WTC11 (cell line): ENCODE measurements around the gene INPP4A. TPM values are rescaled to one million over a fixed set of nuclear protein-coding genes. Genes with fewer than 3 reads are reported as not detected.

Experiments used
- ATAC-seq: fragments of 200-7000 bp; cut with Tn5 transposase; 2 replicates; pipeline ENCODE4 v1.10.0; 2021; ENCODE audit warnings: mild to moderate bottlenecking, moderate library complexity
- CTCF ChIA-PET: fragments of 300-600 bp; sonication (Branson Sonifier 250); formaldehyde crosslinking; loops from one replicate; lab custom pipeline; 2021; ENCODE audit warnings: antibody characterized with exemption; lab: Charles Lee
- POLR2A ChIA-PET: fragments of 350-600 bp; sonication (Branson Sonifier 250); formaldehyde crosslinking; loops from one replicate; lab custom pipeline; 2021; ENCODE audit warnings: antibody characterized with exemption; lab: Charles Lee
- DNase-seq: peaks from one replicate; pipeline ENCODE4 v3.0.0; 2021; ENCODE audit warnings: low spot score
- H3K27ac Mint-ChIP-seq: 2 replicates; pipeline ENCODE4 v1.8.0; 2021; ENCODE audit warnings: mixed read lengths
- H3K27me3 Mint-ChIP-seq: 2 replicates; pipeline ENCODE4 v1.8.0; 2021; ENCODE audit warnings: low read depth, mild to moderate bottlenecking, moderate library complexity, mixed read lengths
- H3K36me3 Mint-ChIP-seq: 2 replicates; pipeline ENCODE4 v1.8.0; 2021; ENCODE audit warnings: mixed read lengths
- H3K4me1 Mint-ChIP-seq: 2 replicates; pipeline ENCODE4 v1.8.0; 2022; ENCODE audit warnings: mixed read lengths
- H3K4me3 Mint-ChIP-seq: 2 replicates; pipeline ENCODE4 v1.8.0; 2021; ENCODE audit warnings: mild to moderate bottlenecking, moderate library complexity, mixed read lengths
- H3K9me3 Mint-ChIP-seq: 2 replicates; pipeline ENCODE4 v1.8.0; 2021; ENCODE audit warnings: mixed read lengths
- CREB1 ChIP-seq: sonication (generic); formaldehyde crosslinking; IDR thresholded peaks from 2 replicates; pipeline ENCODE4 v1.8.0; 2023; ENCODE audit warnings: mild to moderate bottlenecking, missing genetic modification reagents
- ERG ChIP-seq: fragments of 250-450 bp; sonication (Bioruptor Pico); IDR thresholded peaks from 2 replicates; pipeline ENCODE4 v1.8.0; 2021; ENCODE audit warnings: mild to moderate bottlenecking
- ETV6 ChIP-seq: sonication (generic); formaldehyde crosslinking; IDR thresholded peaks from 2 replicates; pipeline ENCODE4 v1.8.1; 2022; ENCODE audit warnings: mild to moderate bottlenecking, missing genetic modification reagents
- FOXK1 ChIP-seq: sonication (generic); formaldehyde crosslinking; IDR thresholded peaks from 2 replicates; pipeline ENCODE4 v1.8.0; 2022; ENCODE audit warnings: mild to moderate bottlenecking, moderate library complexity, missing genetic modification reagents
- FOXP1 ChIP-seq: sonication (generic); formaldehyde crosslinking; IDR thresholded peaks from 2 replicates; pipeline ENCODE4 v1.8.0; 2022; ENCODE audit warnings: missing genetic modification reagents, mild to moderate bottlenecking, moderate library complexity, borderline replicate concordance
- GABPB1 ChIP-seq: sonication (generic); formaldehyde crosslinking; IDR thresholded peaks from 2 replicates; pipeline ENCODE4 v1.8.1; 2023; ENCODE audit warnings: mild to moderate bottlenecking, missing genetic modification reagents
- OVOL2 ChIP-seq: fragments of 250-450 bp; sonication (Bioruptor Pico); IDR thresholded peaks from 2 replicates; pipeline ENCODE4 v1.9.0; 2021; ENCODE audit warnings: mild to moderate bottlenecking, borderline replicate concordance
- RELA ChIP-seq: sonication (generic); formaldehyde crosslinking; IDR thresholded peaks from 2 replicates; pipeline ENCODE4 v1.8.1; 2022; ENCODE audit warnings: missing genetic modification reagents, mild to moderate bottlenecking, borderline replicate concordance
- SMAD4 ChIP-seq: sonication (generic); formaldehyde crosslinking; IDR thresholded peaks from 2 replicates; pipeline ENCODE4 v1.8.0; 2022; ENCODE audit warnings: mild to moderate bottlenecking, missing genetic modification reagents
- SOX15 ChIP-seq: fragments of 250-450 bp; sonication (Bioruptor Pico); IDR thresholded peaks from 2 replicates; pipeline ENCODE4 v1.9.0; 2021; ENCODE audit warnings: mild to moderate bottlenecking
- TEAD1 ChIP-seq: sonication (generic); formaldehyde crosslinking; IDR thresholded peaks from 2 replicates; pipeline ENCODE4 v1.8.0; 2022; ENCODE audit warnings: mild to moderate bottlenecking, missing genetic modification reagents
- ZBTB43 ChIP-seq: sonication (generic); formaldehyde crosslinking; IDR thresholded peaks from 2 replicates; pipeline ENCODE4 v1.8.1; 2023; ENCODE audit warnings: mild to moderate bottlenecking, missing genetic modification reagents
- ZNF416 ChIP-seq: fragments of 250-450 bp; sonication (Bioruptor Pico); IDR thresholded peaks from 2 replicates; pipeline ENCODE4 v1.9.0; 2021; ENCODE audit warnings: mild to moderate bottlenecking, inconsistent platforms
- ZNF671 ChIP-seq: fragments of 250-450 bp; sonication (Bioruptor Pico); IDR thresholded peaks from 2 replicates; pipeline ENCODE4 v1.8.0; 2021; ENCODE audit warnings: mild to moderate bottlenecking
- total RNA-seq: library from RNA; stranded (reverse); gene quantifications from 3 replicates; pipeline ENCODE4 v1.2.3, GENCODE V29; 2021
- TF ChIP-seq, protein P1 (sequence below): sonication (generic); formaldehyde crosslinking; IDR thresholded peaks from 2 replicates; pipeline ENCODE4 v1.8.1; 2022; ENCODE audit warnings: mild to moderate bottlenecking, missing genetic modification reagents, moderate library complexity, borderline replicate concordance
- TF ChIP-seq, protein P2 (sequence below): sonication (generic); formaldehyde crosslinking; IDR thresholded peaks from 2 replicates; pipeline ENCODE4 v1.8.1; 2023; ENCODE audit warnings: mild to moderate bottlenecking, moderate library complexity, missing genetic modification reagents
- TF ChIP-seq, protein P3 (sequence below): sonication (generic); formaldehyde crosslinking; IDR thresholded peaks from 2 replicates; pipeline ENCODE4 v1.8.0; 2023; ENCODE audit warnings: missing genetic modification reagents, mild to moderate bottlenecking, borderline replicate concordance
- TF ChIP-seq, protein P4 (sequence below): fragments of 200-600 bp; IDR thresholded peaks from 2 replicates; pipeline ENCODE4 v1.8.0; 2022; ENCODE audit warnings: antibody characterized with exemption
- TF ChIP-seq, protein P5 (sequence below): sonication (generic); formaldehyde crosslinking; IDR thresholded peaks from 2 replicates; pipeline ENCODE4 v1.8.1; 2022; ENCODE audit warnings: low read depth, mild to moderate bottlenecking, moderate library complexity, missing genetic modification reagents, borderline replicate concordance

Gene INPP4A
- total RNA-seq, 1 experiment from 2014 or later = 38.3 TPM

GRCh38 chr2:98554116-98554861, 109.6 kb downstream of the INPP4A start:
- CTCF ChIA-PET = no interaction called here
- no peak for TF ChIP-seq ZNF416 (CRISPR knock-in tag)
- TF ChIP-seq, protein P1, sequence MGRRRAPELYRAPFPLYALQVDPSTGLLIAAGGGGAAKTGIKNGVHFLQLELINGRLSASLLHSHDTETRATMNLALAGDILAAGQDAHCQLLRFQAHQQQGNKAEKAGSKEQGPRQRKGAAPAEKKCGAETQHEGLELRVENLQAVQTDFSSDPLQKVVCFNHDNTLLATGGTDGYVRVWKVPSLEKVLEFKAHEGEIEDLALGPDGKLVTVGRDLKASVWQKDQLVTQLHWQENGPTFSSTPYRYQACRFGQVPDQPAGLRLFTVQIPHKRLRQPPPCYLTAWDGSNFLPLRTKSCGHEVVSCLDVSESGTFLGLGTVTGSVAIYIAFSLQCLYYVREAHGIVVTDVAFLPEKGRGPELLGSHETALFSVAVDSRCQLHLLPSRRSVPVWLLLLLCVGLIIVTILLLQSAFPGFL (CRISPR knock-in tag) = no peak
- TF ChIP-seq RELA (CRISPR knock-in tag) = no peak
- no peak for TF ChIP-seq TEAD1 (CRISPR knock-in tag)
- no peak for TF ChIP-seq SMAD4 (CRISPR knock-in tag)
- no peak for TF ChIP-seq OVOL2
- TF ChIP-seq, protein P2, sequence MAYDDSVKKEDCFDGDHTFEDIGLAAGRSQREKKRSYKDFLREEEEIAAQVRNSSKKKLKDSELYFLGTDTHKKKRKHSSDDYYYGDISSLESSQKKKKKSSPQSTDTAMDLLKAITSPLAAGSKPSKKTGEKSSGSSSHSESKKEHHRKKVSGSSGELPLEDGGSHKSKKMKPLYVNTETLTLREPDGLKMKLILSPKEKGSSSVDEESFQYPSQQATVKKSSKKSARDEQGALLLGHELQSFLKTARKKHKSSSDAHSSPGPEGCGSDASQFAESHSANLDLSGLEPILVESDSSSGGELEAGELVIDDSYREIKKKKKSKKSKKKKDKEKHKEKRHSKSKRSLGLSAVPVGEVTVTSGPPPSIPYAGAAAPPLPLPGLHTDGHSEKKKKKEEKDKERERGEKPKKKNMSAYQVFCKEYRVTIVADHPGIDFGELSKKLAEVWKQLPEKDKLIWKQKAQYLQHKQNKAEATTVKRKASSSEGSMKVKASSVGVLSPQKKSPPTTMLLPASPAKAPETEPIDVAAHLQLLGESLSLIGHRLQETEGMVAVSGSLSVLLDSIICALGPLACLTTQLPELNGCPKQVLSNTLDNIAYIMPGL = no peak
- TF ChIP-seq ETV6 (CRISPR knock-in tag) = no peak
- TF ChIP-seq ZBTB43 (CRISPR knock-in tag) = no peak
- no peak for TF ChIP-seq ZNF671 (CRISPR knock-in tag)
- POLR2A ChIA-PET = interaction anchor here (0.6 to 0.7 kb wide), 2 partner anchors 17 to 212 kb away, joined by 3 to 7 read pairs; no protein-coding TSS in a partner anchor

DNA sequence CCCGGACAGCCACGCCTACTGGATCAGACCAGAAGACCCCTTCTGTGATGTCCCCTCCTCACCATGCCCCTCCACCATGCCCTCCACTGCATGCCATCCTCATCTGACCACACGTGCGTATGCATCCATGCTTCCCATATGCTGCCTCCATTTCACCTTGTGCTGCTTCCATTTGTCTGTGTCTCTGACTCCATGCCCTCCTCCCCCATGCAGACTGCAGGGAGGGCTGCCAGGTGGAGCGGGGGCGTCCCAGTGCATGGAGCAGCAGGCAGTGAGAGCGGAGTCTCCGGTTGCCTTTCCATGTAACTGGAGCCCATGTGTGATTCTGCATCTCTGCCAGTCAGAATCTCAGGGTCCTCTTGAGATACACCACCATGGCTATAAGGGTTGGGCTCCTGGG, 111.0 kb downstream of the INPP4A start:
- CTCF ChIA-PET = no interaction called here
- Mint-ChIP-seq H3K27ac (no peak overlapping the region), H3K27me3 (no peaks in the 10 kb centered on the region)

More at GRCh38 chr2:98554116-98554861, 109.6 kb downstream of the INPP4A start:
- DNase-seq = no peak
- no peaks in the 10 kb centered on the region for H3K27me3 Mint-ChIP-seq
- no peaks in the 10 kb centered on the region for H3K9me3 Mint-ChIP-seq
- H3K27ac Mint-ChIP-seq = no peak overlapping the region
- H3K36me3 Mint-ChIP-seq = peaks cover 34% of the 10 kb centered on the region
- no peak overlapping the region for H3K4me3 Mint-ChIP-seq
- no peak for ATAC-seq
- H3K4me1 Mint-ChIP-seq = no peaks in the 10 kb centered on the region

GRCh38 chr2:98556344-98557033, 111.8 kb downstream of the INPP4A start:
- CTCF ChIA-PET = interaction anchor here (2.6 kb wide), 1 partner anchor 13 kb away, joined by 12 read pairs; no protein-coding TSS in a partner anchor
- no peaks in the 10 kb centered on the region for H3K27me3 Mint-ChIP-seq
- ATAC-seq = no peak
- no peak overlapping the region for H3K27ac Mint-ChIP-seq
- H3K9me3 Mint-ChIP-seq = no peaks in the 10 kb centered on the region
- POLR2A ChIA-PET = no interaction called here
- H3K36me3 Mint-ChIP-seq = peaks cover 34% of the 10 kb centered on the region
- H3K4me1 Mint-ChIP-seq = no peaks in the 10 kb centered on the region
- no peak overlapping the region for H3K4me3 Mint-ChIP-seq
- no peak for DNase-seq
- no peak for TF ChIP-seq ERG
- TF ChIP-seq, protein P3, sequence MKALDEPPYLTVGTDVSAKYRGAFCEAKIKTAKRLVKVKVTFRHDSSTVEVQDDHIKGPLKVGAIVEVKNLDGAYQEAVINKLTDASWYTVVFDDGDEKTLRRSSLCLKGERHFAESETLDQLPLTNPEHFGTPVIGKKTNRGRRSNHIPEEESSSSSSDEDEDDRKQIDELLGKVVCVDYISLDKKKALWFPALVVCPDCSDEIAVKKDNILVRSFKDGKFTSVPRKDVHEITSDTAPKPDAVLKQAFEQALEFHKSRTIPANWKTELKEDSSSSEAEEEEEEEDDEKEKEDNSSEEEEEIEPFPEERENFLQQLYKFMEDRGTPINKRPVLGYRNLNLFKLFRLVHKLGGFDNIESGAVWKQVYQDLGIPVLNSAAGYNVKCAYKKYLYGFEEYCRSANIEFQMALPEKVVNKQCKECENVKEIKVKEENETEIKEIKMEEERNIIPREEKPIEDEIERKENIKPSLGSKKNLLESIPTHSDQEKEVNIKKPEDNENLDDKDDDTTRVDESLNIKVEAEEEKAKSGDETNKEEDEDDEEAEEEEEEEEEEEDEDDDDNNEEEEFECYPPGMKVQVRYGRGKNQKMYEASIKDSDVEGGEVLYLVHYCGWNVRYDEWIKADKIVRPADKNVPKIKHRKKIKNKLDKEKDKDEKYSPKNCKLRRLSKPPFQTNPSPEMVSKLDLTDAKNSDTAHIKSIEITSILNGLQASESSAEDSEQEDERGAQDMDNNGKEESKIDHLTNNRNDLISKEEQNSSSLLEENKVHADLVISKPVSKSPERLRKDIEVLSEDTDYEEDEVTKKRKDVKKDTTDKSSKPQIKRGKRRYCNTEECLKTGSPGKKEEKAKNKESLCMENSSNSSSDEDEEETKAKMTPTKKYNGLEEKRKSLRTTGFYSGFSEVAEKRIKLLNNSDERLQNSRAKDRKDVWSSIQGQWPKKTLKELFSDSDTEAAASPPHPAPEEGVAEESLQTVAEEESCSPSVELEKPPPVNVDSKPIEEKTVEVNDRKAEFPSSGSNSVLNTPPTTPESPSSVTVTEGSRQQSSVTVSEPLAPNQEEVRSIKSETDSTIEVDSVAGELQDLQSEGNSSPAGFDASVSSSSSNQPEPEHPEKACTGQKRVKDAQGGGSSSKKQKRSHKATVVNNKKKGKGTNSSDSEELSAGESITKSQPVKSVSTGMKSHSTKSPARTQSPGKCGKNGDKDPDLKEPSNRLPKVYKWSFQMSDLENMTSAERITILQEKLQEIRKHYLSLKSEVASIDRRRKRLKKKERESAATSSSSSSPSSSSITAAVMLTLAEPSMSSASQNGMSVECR = no peak
- TF ChIP-seq, protein P4, sequence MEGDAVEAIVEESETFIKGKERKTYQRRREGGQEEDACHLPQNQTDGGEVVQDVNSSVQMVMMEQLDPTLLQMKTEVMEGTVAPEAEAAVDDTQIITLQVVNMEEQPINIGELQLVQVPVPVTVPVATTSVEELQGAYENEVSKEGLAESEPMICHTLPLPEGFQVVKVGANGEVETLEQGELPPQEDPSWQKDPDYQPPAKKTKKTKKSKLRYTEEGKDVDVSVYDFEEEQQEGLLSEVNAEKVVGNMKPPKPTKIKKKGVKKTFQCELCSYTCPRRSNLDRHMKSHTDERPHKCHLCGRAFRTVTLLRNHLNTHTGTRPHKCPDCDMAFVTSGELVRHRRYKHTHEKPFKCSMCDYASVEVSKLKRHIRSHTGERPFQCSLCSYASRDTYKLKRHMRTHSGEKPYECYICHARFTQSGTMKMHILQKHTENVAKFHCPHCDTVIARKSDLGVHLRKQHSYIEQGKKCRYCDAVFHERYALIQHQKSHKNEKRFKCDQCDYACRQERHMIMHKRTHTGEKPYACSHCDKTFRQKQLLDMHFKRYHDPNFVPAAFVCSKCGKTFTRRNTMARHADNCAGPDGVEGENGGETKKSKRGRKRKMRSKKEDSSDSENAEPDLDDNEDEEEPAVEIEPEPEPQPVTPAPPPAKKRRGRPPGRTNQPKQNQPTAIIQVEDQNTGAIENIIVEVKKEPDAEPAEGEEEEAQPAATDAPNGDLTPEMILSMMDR = no peak
- TF ChIP-seq, protein P5, sequence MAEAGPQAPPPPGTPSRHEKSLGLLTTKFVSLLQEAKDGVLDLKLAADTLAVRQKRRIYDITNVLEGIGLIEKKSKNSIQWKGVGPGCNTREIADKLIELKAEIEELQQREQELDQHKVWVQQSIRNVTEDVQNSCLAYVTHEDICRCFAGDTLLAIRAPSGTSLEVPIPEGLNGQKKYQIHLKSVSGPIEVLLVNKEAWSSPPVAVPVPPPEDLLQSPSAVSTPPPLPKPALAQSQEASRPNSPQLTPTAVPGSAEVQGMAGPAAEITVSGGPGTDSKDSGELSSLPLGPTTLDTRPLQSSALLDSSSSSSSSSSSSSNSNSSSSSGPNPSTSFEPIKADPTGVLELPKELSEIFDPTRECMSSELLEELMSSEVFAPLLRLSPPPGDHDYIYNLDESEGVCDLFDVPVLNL (CRISPR knock-in tag) = no peak
- TF ChIP-seq CREB1 (CRISPR knock-in tag) = no peak

More for the DNA sequence above, 111.0 kb downstream of the INPP4A start:
- Mint-ChIP-seq H3K9me3 (no peaks in the 10 kb centered on the region), H3K36me3 (peaks cover 34% of the 10 kb centered on the region), H3K4me3 (no peak overlapping the region), H3K4me1 (no peaks in the 10 kb centered on the region)
- DNase-seq (no peak), ATAC-seq (no peak)
- TF ChIP-seq SOX15 (no peak), FOXK1 (CRISPR knock-in tag) (no peak), FOXP1 (no peak), ZNF416 (CRISPR knock-in tag) (no peak), GABPB1 (CRISPR knock-in tag) (no peak)
- POLR2A ChIA-PET = no interaction called here
